SJSA1 (cell line): ENCODE results near the gene EVI5L. TPM values are rescaled to one million over a fixed set of nuclear protein-coding genes. Genes with fewer than 3 reads are reported as not detected.
"Not testable (repeated sequence)": the region's sequence is repeated elsewhere in the genome, so short reads cannot be mapped to it uniquely, and the experiment has no call there.

Experiments
- DNase-seq, 2 experiments: peaks; one replicate each; pipeline ENCODE4 v3.0.0-alpha.2; 2015 to 2020; ENCODE audit warnings: low spot score in 2 of 2, low read depth in 1 of 2
- H3K27ac ChIP-seq: fragments of 250-450 bp; sonication (Bioruptor Pico); 2 replicates; pipeline ENCODE4 v1.5.1; 2020; ENCODE audit warnings: mild to moderate bottlenecking, moderate library complexity
- H3K27me3 ChIP-seq: fragments of 250-450 bp; sonication (Bioruptor Pico); replicated peaks from 2 replicates; pipeline ENCODE4 v1.5.1; 2020; ENCODE audit warnings: mild to moderate bottlenecking, moderate library complexity
- H3K36me3 ChIP-seq: fragments of 250-450 bp; sonication (Bioruptor Pico); 2 replicates; pipeline ENCODE4 v1.5.1; 2020; ENCODE audit warnings: mild to moderate bottlenecking
- H3K4me1 ChIP-seq: fragments of 250-450 bp; sonication (Bioruptor Pico); replicated peaks from 2 replicates; pipeline ENCODE4 v1.6.1; 2021; ENCODE audit warnings: mild to moderate bottlenecking
- H3K4me3 ChIP-seq: fragments of 250-450 bp; sonication (Bioruptor Pico); 2 replicates; pipeline ENCODE4 v1.5.1; 2020; ENCODE audit warnings: mild to moderate bottlenecking
- H3K9me3 ChIP-seq: fragments of 250-450 bp; sonication (Bioruptor Pico); replicated peaks from 2 replicates; pipeline ENCODE4 v1.5.1; 2020; ENCODE audit warnings: mild to moderate bottlenecking
- total RNA-seq: library from RNA; depleted of rRNA; stranded (reverse); fragments of >200 nt; shearing (Covaris generic); gene quantifications from 2 replicates; pipeline ENCODE4 v1.2.3, GENCODE V29; 2014

Gene EVI5L
- total RNA-seq, 1 experiment from 2014 or later: 16.3 TPM

DNA sequence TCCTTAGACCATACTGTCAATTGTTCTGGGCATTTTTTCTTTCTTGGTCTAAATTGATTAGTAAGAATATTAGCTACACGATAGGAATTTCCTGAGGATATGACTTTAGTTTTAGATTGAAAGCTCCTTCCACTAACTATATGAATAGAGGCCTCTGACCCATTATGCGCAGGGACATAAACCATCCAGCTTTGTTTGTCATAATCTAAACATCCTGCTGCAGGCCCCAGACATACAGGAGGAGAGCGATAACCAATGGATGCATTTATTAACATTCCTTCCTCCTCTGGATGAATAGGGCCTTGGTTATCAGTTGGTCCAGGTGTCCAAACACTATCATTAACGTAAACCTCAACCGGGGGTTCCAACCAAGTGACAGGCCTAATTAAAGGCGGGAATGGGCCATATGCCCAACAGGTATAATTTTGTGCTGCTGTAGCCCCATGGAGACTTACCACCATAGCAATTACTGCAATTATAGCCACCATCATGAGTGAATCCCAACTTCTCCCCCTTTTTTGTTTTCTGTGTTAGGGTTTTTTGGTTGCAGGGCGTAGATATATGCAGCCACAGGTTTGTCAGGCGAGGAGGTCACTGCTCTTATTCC is 34.4 kb upstream of the EVI5L start:
- Histone ChIP-seq H3K4me1 (no peaks in the 10 kb centered on the region), H3K4me3 (no peak overlapping the region), H3K27me3 (peaks cover 39% of the 10 kb centered on the region), H3K9me3 (peaks cover 2% of the 10 kb centered on the region; the same call in 1 of the 2 replicates), H3K27ac (no peak overlapping the region), H3K36me3 (no peaks in the 10 kb centered on the region)
- no peak for DNase-seq

DNA sequence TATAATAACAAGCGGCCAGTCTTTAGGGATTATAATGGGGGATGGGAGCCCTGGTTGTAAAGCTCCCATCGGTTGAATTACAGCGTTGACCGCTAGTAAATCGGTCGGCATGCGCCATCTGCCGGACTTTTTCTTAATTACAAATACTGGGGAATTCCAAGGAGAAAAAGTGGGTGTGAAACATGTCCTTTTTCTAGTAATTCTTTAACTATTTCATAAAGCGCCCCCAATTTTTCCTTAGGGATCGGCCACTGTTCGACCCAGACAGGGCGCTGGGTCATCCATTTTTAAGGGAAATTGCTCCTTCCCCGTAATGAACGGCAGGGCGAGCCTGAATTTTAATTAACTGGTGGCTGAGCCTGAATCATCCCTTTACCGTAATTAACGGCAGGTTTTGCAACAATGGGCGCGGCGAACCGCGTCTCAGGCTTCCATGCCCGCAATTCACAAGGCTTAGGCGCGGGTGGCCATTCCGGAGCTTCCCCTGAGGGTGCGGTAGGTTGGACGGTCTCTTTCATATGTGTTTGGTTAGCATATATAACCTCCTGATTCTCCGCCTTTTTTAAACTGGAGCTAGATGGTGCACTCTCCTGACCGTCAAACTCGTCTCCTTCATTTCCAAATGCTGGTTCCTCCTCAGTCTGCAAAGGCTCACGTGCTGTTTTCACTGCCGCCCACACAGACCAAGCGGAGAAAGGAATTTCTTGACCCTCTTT is 30.2 kb upstream of the EVI5L start:
- no peaks in the 10 kb centered on the region for H3K36me3 ChIP-seq
- H3K9me3 ChIP-seq: peaks cover 7% of the 10 kb centered on the region
- H3K27ac ChIP-seq: no peak overlapping the region
- peaks cover 37% of the 10 kb centered on the region for H3K27me3 ChIP-seq
- DNase-seq: peak; percentile 45 to 62
- H3K4me1 ChIP-seq: no peaks in the 10 kb centered on the region
- no peak overlapping the region for H3K4me3 ChIP-seq

DNA sequence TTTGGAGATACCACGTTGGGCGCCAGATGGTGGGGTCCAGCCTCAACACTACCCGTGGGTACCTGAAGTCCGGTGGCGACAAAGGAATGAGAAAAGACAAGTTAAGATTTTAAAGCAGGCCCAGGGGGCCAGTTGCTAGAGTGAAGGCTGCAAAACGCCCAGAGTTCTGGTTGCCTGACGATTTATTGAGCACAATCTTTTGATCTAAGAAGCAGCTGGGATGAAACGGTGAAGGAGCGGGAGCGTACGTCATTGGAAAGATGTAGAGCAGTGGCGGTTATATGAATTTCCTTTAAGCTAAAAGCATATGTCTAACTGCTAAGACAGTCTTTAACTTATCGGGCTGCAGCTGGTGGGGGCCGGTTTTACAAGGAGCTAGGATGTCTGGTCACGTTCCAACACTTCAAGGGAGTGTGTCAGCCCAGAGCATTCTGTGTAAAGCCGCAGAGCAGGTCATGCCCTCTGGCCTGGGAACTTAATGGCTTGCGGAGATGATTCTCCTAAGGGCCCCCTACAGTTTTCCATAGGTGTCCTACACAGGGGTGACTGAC is 28.9 kb upstream of the EVI5L start:
- Histone ChIP-seq H3K27ac (no peak overlapping the region), H3K36me3 (no peaks in the 10 kb centered on the region), H3K9me3 (peaks cover 7% of the 10 kb centered on the region), H3K4me3 (no peak overlapping the region), H3K27me3 (peaks cover 33% of the 10 kb centered on the region), H3K4me1 (no peaks in the 10 kb centered on the region)
- no peak for DNase-seq

DNA sequence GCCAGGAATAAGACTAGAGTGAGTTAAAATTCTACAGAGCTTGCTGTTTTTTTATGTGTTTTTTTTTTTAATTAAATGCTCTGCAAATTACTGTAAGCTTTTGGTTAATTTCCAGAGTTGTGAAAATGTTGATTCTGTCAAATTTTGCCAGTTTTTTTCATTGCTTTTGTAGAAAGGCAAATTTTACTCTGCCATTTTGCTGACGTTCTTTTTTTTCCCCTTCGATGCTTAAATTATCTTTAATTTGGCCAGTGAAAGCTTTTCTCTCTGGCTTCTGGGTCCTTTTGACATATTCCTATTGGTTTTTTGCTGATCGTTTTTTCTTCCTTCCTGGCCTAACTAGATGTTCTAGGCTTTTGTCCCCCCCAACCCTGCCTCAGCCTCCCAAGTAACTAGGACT is 23.8 kb upstream of the EVI5L start:
- no peak for DNase-seq
- no peak overlapping the region for H3K27ac ChIP-seq
- H3K4me1 ChIP-seq: no peaks in the 10 kb centered on the region
- H3K36me3 ChIP-seq: no peaks in the 10 kb centered on the region
- H3K9me3 ChIP-seq: peaks cover 5% of the 10 kb centered on the region; the same call in 1 of the 2 replicates
- no peaks in the 10 kb centered on the region; the same call in 1 of the 2 replicates for H3K27me3 ChIP-seq
- no peak overlapping the region for H3K4me3 ChIP-seq

DNA sequence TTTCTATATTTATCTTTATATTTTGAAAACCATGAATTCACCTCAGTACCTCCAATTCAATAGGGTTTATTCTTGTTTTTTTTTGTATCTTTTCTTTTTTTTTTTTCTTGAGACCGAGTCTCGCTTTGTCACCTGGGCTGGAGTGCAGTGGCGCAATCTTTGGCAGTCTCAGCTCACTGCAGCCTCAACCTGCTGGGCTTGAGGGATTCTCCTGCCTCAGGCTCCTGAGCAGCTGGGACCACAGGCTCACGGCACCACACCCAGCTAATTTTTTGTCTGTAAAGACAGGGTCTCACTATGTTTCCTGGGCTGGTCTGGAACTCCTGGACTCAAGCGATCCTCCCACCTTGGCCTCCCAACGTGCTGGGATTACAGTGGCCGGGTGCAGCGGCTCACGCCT is 23.1 kb upstream of the EVI5L start:
- H3K27me3 ChIP-seq: no peaks in the 10 kb centered on the region; the same call in 1 of the 2 replicates
- H3K36me3 ChIP-seq: no peaks in the 10 kb centered on the region
- no peak for DNase-seq
- H3K4me1 ChIP-seq: no peaks in the 10 kb centered on the region
- H3K9me3 ChIP-seq: peaks cover 5% of the 10 kb centered on the region; the same call in 1 of the 2 replicates
- no peak overlapping the region for H3K4me3 ChIP-seq
- H3K27ac ChIP-seq: no peak overlapping the region

DNA sequence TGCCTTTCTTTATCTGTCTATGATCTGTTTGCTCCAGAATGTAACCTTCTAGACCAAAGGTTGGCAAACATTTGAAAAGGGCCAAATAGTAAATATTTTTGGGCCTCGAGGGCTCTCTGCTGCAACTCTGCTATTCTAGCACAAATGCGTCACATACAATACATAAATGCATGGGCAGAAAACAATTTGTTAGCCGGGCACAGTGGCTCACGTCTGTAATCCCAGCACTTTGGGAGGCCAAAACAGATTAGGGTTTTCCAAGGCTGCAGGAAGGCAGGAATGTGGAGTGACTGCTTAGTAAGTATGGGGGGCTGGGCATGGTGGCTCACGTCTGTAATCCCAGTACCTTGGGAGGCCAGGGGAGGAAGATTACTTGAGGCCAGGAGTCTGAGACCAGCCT is 21.9 kb upstream of the EVI5L start:
- H3K4me1 ChIP-seq: no peaks in the 10 kb centered on the region
- H3K9me3 ChIP-seq: peaks cover 3% of the 10 kb centered on the region; the same call in 1 of the 2 replicates
- H3K36me3 ChIP-seq: no peaks in the 10 kb centered on the region
- H3K4me3 ChIP-seq: no peak overlapping the region
- no peak for DNase-seq
- no peaks in the 10 kb centered on the region; the same call in 1 of the 2 replicates for H3K27me3 ChIP-seq
- H3K27ac ChIP-seq: no peak overlapping the region

DNA sequence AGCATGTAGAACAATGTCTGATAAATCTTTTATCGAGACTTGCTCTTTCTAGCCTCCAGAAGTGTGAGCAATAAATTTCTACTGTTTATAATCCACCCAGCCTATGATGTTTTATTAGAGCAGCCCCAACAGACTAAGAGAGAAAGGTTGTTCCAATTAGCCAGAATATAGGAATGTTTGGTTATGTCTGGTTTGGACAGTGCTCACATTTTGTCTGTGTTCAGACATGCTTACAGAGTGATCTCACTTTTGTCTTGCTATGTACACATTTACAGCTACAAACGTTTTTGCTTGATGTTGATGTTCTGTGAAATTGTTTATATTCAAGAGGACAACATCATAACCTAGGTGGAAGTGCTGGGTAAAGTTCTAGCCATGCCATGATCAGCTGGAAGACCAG is 18.0 kb upstream of the EVI5L start:
- H3K27me3 ChIP-seq: no peaks in the 10 kb centered on the region; the same call in none of the 2 replicates
- H3K27ac ChIP-seq: no peak overlapping the region
- H3K36me3 ChIP-seq: no peaks in the 10 kb centered on the region
- no peak overlapping the region for H3K4me3 ChIP-seq
- H3K4me1 ChIP-seq: no peaks in the 10 kb centered on the region
- DNase-seq: no peak
- peaks cover 3% of the 10 kb centered on the region; the same call in 1 of the 2 replicates for H3K9me3 ChIP-seq

DNA sequence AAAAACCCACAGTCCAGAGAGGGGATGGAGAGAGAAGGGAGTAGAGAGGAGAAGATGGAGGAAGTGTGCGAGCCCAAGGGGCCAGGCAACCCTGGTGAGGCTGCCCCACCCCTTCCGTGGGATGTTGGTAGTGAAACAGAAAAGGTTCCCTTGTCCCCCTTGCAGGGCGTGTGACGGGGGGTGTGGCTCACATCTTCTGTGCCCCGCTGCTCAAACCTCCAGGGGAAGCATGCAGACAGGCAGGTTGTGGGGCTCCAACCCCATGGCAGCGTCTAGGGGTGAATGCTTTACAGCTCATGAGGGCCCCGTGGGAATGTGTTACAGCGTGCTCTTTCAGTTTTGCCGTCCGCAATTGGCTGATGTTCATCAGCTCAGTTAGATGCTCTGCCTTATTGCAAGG is 14.7 kb upstream of the EVI5L start:
- Histone ChIP-seq H3K27ac (no peak overlapping the region), H3K9me3 (peaks cover 3% of the 10 kb centered on the region; the same call in 1 of the 2 replicates), H3K36me3 (no peaks in the 10 kb centered on the region), H3K27me3 (no peaks in the 10 kb centered on the region; the same call in none of the 2 replicates), H3K4me1 (no peaks in the 10 kb centered on the region), H3K4me3 (no peak overlapping the region)
- no peak for DNase-seq

DNA sequence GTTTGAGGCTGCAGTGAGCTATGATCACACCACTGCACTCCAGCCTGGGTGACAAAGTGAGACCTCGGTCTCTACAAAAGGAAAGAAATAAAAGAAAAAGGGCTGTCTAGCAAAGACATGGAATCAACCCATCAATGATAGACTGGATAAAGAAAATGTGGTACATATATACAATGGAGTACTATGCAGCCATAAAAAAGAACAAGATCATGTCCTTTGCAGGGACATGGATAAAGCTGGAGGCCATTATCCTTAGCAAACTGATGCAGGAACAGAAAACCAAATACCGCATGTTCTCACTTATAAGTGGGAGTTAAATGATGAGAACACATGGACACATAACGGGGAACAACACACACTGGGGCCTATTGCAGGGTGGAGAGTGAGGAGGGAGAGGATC is 14.0 kb upstream of the EVI5L start:
- DNase-seq, H3K9me3 ChIP-seq, H3K27me3 ChIP-seq, H3K4me3 ChIP-seq, H3K27ac ChIP-seq, H3K4me1 ChIP-seq, H3K36me3 ChIP-seq: not testable (repeated sequence)

DNA sequence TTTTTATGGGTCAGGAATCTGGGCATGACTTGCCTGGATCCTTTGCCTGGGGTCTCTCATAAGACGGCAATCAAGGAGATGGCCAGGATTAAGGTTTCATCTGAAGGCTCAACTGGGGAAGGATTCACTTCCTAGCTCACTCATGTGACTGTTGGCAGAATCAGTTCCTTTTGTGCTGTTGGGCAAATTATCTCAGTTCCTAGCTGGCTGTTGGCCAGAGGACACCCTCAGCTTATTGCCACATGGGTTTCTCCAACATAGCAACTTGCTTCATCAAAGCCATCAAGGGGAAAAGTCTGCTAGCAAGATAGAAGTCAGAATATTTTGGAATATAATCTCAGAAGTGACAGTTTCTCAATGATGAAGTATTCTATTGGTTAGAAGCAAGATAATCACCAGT is 12.2 kb upstream of the EVI5L start:
- no peak overlapping the region for H3K4me3 ChIP-seq
- H3K36me3 ChIP-seq: no peaks in the 10 kb centered on the region
- H3K27me3 ChIP-seq: peaks cover 5% of the 10 kb centered on the region; the same call in 1 of the 2 replicates
- no peaks in the 10 kb centered on the region for H3K4me1 ChIP-seq
- no peak overlapping the region for H3K27ac ChIP-seq
- DNase-seq: no peak
- H3K9me3 ChIP-seq: peaks cover 3% of the 10 kb centered on the region; the same call in 1 of the 2 replicates

DNA sequence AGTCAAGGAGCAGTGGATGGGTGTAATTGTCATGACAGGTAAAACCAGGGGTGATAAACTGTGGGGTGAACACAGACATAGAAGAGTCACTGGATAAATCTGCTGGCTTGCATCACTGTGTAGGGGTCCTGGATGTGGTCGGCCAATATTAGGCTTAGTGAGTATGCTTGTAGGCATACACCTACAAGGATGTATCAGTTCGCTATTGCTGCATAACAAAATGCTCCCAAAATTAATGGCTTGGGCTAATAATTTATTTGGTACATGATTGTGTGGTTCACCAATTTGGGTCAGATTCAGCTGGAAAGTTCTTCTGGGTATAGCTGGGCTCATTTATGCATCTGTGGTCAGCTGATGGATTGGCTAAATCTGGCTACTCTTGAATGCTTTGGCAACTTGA is 11.2 kb upstream of the EVI5L start:
- Histone ChIP-seq H3K27me3 (peaks cover 5% of the 10 kb centered on the region; the same call in 1 of the 2 replicates), H3K9me3 (peaks cover 3% of the 10 kb centered on the region; the same call in 1 of the 2 replicates), H3K4me1 (no peaks in the 10 kb centered on the region), H3K27ac (no peak overlapping the region), H3K36me3 (no peaks in the 10 kb centered on the region), H3K4me3 (no peak overlapping the region)
- no peak for DNase-seq

DNA sequence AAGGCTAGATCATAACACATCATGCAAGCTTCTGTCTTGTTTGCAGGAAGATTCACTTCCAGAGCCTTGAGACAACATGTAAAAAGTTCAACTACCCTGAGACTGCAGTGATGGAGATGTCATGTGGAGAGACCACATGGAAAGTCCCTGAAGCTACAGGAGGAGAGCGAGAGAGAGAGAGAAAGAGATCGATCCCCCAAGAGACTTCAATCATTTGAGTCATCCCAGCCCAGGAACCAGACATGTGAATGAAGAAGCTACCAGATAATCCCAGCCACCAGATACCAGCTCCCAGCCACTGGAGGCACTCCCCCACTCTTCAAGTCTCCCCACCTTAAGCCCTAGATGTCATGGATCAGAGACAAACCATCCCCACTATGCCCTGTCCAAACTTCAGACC is 10.7 kb upstream of the EVI5L start:
- DNase-seq: no peak
- Histone ChIP-seq H3K27me3 (peaks cover 5% of the 10 kb centered on the region; the same call in 1 of the 2 replicates), H3K9me3 (peaks cover 3% of the 10 kb centered on the region; the same call in 1 of the 2 replicates), H3K4me3 (no peak overlapping the region), H3K4me1 (no peaks in the 10 kb centered on the region), H3K27ac (no peak overlapping the region), H3K36me3 (no peaks in the 10 kb centered on the region)

DNA sequence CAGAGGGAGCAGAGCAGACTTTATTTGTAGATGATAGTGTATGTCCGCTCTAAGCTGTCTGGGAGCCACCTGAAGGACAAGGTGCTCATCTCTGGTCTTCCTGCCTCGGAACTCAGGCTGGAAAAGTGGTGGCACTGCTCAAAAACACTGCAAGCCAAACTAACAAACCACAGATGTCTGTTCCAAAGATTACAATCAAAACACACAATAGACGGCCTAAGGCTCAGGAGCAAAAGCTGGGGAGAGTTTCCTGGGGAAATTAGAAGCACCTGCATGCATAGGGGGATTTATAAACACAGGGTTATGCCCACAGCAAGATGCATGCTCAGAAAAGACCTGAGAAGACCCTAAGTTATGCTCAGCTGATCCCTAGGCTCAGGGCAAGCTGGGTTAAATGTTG is 9.4 kb upstream of the EVI5L start:
- no peaks in the 10 kb centered on the region for H3K4me1 ChIP-seq
- DNase-seq: no peak
- no peak overlapping the region for H3K4me3 ChIP-seq
- no peaks in the 10 kb centered on the region for H3K36me3 ChIP-seq
- H3K27me3 ChIP-seq: peaks cover 8% of the 10 kb centered on the region; the same call in 1 of the 2 replicates
- no peak overlapping the region for H3K27ac ChIP-seq
- peaks cover 3% of the 10 kb centered on the region; the same call in 1 of the 2 replicates for H3K9me3 ChIP-seq

DNA sequence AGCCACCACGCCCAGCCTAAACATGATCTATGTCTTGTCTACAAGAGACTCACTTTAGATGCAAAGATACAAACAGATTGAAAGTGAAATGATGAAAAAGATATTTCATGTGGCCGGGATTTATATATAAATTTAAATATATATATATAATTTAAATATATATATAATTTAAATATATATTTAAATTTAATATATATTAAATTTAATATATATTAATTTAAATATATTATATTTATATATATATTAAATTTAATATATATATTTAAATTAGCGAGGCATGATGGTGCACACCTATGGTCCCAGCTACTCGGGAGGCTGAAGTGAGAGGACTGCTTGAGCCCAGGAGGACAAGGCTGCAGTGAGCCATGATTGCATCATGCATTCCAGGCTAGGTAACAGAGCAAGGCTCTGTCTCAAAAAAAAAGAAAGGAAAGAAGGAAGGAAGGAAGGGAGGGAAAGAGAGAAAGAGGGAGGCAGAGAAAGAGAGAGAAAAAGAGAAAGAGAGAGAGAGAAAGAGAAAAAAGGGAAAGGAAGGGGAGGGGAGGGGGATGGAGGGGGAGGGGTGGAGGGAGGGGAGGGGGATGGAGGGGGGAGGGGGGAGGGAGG is 7.0 kb upstream of the EVI5L start:
- H3K9me3 ChIP-seq: 0 out of 2 replicates have a peak, but pooled peaks cover 3% of the 10 kb centered on the region
- peaks cover 17% of the 10 kb centered on the region for H3K27me3 ChIP-seq
- no peak overlapping the region for H3K4me3 ChIP-seq
- no peaks in the 10 kb centered on the region for H3K36me3 ChIP-seq
- no peaks in the 10 kb centered on the region for H3K4me1 ChIP-seq
- no peak for DNase-seq
- no peak overlapping the region for H3K27ac ChIP-seq
